Activated CD8-positive, alpha-beta memory T cell treated with anti-CD3 and anti-CD28 coated beads, Interleukin-2, amount 50 U/mL, for 1 hour (primary cell): ENCODE data around the gene VEGFB.
"Not testable (repeated sequence)": the region's sequence is repeated elsewhere in the genome, so short reads cannot be mapped to it uniquely, and the experiment has no call there.

Source experiments
- DNase-seq: peaks from one replicate; pipeline ENCODE4 v3.0.0-alpha.2; 2020; ENCODE audit errors: extremely low read depth

The VEGFB gene

DNA sequence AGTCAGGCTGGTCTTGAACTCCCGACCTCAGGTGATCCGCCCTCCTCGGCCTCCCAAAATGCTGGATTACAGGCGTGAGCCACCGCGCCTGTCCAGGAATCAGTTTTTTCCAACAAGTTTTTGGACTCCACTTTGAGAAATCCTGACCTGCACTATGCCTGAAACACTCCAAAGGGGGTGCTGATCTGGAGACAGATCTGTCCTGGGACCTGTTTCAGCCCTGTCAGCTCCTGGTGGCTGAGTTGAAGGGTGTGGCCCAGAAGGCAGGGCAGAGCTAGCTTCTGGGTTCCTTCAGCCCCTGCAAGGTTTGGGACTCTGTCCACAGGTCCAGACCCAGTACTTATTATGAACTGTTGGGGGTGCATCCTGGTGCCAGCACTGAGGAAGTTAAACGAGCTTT lies 2.8 kb upstream of the VEGFB start:
- no peak for DNase-seq

DNA sequence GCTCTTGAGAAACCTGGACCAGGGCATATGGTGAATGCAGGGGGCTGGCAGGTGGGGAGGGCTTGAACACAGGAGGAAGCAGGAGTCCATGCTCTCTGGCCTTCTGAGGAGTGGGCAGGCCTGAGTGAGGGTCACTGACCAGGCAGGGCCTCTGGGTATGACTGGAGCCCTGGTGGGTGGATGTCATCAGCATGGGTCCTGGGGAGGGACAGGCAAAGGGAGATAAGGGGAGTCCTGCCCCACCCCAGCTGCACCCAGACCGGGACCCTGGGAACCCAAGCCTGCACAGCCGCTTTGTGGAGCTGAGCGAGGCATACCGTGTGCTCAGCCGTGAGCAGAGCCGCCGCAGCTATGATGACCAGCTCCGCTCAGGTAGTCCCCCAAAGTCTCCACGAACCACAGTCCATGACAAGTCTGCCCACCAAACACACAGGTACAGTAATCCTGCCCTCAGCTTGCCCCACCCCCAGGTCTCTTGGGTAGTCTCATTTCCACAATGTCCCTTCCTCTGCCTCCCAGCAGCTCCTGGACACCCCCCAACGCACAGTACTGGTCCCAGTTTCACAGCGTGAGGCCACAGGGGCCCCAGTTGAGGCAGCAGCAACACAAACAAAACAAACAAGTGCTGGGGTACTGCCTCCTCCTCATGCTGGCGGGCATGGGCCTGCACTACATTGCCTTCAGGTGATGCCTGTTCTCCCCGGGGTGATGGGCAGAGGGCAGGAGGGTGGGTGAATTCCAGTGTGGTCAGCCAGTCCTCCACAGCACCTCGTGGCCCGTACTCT lies 2.0 kb upstream of the VEGFB start:
- no peak for DNase-seq

DNA sequence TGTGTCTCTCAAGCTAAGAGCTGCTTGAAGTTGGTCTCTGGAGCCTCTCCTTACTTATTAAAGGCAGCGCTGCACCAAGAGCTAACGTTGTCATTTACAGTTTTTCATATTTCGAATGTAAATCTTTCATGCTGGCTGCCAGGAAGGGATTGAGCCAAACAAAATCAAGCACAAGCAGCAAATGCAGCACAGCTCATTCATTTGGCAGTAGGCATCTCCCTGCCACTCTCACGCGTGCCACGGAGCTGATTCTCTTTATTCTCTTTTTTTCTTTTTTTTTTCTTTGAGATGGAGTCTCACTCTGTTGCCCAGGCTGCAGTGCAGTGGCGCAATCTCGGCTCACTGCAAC lies 1.4 kb upstream of the VEGFB start:
- no peak for DNase-seq

DNA sequence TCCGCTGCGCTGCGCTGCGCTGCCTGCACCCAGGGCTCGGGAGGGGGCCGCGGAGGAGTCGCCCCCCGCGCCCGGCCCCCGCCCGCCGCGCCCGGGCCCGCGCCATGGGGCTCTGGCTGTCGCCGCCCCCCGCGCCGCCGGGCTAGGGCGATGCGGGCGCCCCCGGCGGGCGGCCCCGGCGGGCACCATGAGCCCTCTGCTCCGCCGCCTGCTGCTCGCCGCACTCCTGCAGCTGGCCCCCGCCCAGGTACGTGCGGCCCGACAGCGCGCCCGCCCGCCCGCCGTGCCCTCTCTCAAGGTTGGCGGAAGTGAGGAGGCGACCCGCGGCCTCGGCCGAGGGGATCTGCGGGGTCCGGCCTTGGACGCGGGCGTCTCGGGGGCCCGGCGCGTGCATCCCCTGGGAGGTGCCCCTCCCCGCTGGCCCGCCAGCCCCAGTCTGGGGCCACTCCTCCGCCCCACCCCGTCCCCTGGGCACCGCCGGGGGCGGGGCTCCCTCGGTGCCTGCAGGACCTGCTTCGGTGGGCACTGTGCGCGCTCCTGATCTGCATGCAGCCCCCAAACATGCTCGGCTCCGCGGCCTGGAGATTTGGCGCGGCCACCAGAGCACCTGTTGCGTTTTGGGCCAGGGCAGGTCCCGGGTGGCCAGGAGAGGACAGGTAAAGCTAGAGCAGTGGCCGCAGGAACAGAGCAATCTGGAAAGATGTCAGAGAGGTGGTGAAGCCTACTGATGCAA lies 429 bp downstream of the VEGFB start:
- no peak for DNase-seq

DNA sequence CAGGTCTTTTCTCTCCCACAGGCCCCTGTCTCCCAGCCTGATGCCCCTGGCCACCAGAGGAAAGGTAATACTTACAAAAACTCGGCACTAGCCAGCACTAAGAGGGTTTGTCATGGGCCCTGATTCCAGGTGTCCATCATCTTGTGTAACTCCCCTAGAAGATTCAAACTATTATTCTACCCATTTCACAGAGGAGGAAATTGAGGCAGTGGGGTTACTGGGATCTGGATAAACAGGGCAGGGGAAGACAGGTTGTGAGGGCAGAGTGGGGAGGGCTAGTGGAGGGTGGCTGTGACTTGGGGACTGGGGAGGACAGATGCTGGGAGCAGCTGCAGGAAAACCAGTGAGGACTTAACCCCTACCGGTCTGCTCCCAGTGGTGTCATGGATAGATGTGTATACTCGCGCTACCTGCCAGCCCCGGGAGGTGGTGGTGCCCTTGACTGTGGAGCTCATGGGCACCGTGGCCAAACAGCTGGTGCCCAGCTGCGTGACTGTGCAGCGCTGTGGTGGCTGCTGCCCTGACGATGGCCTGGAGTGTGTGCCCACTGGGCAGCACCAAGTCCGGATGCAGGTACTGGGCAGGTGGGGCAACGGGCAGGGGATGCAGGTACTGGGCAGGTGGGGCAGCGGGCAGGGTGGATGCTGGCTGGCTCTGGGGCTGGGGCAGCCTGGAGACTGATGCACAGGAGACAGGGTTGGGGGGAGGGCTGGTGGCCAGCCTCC lies 1.2 kb downstream of the VEGFB start:
- DNase-seq, result no peak

DNA sequence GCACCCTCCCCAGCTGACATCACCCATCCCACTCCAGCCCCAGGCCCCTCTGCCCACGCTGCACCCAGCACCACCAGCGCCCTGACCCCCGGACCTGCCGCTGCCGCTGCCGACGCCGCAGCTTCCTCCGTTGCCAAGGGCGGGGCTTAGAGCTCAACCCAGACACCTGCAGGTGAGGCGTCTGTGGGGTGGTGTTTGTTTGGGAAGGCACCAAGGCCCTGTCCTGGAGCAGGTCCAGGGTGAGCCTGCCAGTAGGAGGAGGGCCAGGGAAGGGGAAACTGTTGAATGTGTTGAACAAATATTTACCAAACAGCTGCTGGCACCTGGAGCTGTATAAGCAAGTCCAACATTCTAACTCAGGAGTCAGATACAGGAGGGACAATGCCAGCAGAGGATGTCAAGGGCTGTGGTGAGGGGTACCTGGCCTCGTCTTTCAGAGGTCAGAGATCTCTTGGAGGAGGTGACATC lies 3.1 kb downstream of the VEGFB start:
- DNase-seq, result no peak

DNA sequence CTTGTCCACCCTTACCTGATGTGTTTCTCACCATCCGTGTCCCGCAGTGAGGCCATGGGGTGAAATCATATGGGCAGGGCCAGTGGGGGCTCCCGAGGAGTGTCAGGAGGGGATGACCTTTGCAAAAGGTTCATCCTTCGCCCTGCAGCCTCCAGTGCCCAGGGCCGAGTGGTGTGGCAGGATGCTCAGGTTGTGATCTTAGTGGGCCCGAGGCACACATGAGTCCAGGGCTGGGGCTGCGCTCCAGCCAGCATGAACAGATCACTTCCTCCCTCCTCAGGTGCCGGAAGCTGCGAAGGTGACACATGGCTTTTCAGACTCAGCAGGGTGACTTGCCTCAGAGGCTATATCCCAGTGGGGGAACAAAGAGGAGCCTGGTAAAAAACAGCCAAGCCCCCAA lies 3.7 kb downstream of the VEGFB start:
- no peak for DNase-seq

DNA sequence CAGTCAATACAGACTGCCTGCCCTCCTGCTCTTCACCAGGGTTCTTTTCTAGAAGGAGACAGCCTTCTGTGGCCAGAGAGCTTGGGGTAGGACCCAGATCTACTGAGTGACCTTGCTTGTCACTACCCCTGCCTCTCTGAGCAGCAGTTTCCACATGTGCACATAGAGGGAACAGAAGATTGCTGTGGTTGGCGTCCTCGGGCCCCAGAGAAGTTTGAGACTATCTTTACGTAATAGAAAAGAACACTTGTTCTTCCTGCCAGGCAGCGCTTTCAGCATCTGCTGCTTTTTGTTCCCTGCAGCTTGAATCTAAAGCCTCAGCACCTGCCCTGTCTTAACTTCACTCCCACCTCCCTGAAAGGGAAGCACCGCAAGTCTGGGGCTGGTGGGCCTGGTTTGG lies 4.6 kb downstream of the VEGFB start:
- DNase-seq, result no peak

DNA sequence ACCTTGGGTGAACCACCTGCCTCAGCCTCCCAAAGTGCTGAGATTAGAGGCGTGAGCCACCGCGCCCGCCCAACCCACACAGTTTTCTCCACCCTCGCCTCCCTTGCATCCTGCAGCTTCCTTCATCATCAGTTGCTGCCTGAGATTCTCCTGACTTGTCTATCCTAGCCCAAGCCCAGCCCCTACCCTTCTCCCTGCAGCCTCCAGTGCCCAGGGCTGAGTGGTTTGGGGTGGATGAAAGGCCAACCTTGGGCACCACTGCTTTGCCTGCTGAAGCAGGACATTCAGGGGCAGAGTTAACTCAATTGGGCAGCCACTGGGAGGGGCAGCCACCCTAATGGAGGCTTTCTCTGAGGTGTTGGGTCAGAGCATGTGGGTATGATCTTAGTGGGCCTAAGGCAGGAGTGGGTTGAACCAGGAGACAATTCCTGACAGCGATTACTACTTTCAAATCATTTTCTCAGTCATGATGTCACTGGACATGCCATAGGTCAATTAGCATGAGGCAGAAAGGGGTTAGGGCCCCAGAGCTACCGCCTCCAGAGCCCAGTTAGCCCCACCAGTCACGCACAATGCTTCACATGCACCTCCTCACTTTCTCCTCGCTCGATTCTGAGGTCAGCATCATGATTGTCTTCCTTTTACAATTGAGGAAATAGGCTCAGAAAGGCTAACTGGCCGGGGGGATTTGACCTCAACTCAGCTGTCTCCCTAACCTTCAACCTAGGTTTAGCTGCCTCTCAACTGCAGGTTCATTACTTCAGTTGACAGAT lies 5.5 kb downstream of the VEGFB start:
- DNase-seq, result no peak

DNA sequence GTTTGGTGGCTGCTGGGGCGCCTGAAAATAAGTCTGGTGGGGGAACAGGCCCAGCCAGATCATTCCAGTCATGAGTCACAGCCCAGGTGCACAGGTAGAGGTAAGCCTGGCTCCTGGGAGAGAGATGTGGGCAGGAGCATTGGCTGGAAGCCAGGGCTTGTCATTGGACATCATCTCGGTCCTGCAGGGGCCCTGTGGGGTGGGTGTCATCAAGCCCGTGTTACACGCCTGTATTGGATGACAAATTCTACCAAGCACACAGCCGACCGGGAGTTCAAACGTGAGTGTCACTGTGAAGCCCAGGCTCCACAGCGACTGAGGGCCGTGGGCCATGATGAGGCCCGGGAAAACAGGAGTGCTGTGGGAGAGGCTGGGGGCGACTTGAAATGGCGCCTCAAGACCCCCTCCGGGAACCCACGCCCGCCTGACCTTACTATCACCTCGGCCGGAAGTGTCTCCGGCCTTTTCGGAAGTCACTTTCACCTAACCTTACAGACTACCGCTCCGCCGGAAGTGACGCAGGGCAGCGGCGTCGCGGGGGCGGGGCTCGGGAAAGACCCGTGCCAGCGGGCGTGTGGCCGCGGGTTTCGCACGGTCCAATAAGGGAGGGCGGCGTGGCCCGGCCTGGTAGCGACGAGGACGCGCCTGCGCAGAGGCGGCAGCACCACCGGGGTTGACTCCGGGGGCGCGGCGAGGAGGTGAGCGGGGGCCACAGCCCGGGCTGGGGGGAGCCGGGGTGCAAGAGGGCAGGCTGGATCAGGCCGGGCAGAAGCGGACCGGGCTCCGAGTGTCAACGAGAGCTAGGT lies 6.3 kb downstream of the VEGFB start, which contains the start of gene FKBP2:
Gene FKBP2, plus strand, starts transcription at position 661 of the 806 bp plus-strand sequence. CDS start 1,293 bp downstream, outside the sequence.
- DNase-seq, result peak; percentile 91

DNA sequence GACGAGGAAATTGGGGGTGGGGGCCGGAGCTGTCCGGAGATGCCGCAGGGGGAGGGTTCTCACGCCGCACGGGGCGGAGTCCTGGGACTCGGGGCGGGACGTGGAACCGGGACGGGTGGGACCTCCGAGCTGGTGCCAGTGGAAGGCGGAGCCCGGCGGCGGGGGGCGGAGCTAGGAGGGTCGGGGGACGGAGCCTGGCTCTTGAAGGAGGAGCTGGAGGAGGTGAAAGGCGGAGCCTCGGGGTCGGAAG lies 6.8 kb downstream of the VEGFB start:
- DNase-seq, result peak; percentile 97

DNA sequence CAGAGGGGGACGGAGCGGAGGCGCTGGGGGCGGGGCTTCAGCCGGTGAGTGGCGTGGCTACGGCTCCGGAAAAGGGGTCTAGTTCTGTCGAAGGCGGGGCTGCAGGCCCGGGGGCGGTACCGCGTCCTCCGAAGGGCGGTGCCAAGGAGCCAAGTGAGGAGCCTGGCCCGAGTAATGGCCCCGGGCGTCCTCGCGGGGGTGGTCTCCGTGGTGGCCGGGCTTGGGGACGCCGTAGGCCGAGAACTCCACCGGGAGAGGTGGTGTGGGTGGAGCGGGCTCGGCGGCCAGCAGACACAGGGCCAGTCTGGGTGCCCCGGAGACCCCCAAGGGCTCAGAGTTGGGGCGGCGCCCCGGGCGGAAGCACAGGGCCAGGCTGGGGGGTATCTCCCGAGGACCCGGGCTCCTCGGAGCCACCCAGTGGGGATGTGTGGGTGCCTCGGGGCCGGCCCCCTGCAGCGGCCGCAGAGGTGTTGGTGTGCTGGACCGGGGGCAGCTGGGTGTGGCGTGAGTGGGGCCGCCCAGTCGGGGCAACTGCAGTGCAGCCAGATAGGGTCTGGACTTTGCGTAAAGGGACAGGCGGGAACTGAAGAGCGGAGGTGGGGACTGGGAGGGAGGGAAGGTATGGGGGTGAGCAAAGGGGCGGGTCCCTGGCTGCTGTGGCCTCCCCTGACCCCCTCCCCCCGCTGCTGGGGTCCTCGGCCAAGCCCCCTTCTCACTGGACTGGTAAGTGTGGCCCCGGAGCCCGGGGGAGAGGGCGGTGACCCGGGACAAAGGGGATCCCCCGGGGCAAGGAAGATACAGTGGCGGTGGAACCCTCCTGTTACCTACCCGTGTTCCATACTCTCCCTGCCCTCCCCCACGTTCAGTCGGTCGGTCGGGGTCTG lies 7.3 kb downstream of the VEGFB start:
- DNase-seq, result no peak

DNA sequence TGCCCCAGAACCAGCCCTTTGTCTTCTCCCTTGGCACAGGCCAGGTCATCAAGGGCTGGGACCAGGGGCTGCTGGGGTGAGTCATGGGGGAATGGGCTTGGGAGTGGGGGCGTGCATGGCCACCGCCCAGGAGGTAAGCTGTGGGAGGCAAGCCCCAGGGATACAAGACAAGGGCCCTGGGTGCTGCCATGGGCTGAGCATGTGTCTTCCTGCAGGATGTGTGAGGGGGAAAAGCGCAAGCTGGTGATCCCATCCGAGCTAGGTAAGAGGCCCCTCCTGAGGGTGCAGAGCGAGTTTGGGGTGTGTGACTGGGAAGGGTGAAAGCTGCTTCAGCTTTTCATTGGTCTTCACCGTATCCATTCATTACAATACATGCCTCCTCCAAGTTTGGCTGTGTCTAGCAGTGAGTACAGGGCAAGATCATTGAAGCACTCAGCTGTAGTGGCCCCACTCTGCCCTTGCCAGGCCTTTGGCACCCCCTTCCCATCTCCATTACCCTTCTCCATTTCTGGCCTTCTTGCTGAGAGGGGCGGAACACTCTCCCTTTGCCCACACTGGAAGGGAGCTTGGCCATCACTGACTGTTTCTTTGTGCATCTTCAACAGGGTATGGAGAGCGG lies 9.0 kb downstream of the VEGFB start:
- DNase-seq, result no peak

DNA sequence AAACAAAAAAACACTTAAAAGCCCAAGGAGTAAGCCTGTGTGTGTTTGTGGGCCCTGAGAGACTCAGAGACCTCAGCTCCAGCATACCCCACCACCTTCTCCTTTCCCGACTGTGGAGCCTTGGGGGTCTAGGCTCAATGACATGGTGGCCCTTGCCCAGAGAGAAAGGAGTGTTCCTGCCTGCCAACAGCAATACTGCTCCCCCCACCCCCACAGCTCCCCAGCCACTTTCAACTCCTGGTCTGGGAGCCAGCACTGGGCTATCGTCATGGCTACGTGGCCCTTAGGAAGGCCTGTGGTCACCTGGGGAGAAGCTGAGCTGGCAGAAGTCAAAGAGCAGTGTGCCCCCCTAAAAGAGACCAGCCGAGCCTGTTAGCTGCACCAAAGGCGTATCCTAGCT lies 9.7 kb downstream of the VEGFB start:
- no peak for DNase-seq

DNA sequence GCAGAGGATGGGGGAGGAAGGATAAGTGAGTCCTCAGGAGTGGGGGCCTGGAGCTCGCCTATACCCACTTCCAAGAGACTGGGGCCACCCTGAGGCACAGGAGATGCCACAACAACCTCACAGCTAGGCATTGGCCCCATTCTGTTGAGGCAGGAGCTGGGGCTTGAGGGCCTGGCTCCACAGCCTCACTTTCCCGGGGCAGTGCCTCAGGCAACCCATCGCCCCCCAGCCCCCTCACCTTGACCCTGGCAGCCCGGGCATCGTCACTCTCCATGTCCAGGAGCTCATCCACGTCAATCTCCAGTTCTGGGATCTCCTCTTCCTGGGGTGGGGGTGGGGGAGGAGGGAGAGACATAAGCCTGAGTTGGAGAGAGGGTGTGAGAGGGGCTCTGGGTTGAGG lies 10.6 kb downstream of the VEGFB start:
- DNase-seq, result no peak

DNA sequence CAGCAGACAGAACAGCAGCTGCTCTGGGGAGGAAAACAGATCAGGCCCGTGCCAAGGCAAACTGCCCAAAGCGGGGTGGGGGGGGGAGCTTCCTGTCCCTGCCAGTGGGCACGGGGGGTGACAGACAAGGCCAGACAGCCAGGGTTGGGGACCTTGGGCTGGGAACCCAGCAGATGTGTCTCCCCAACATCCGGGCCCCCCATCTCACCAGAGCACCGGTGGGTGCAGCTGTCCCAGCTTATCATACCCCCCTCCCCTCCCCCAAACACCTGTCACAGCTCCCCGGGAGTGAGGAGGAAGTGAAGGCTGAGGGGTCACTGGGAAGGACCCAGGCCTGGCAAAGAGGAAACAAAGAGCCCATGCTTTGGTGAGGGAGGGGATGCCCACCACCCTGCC lies 11.0 kb downstream of the VEGFB start:
- no peak for DNase-seq

DNA sequence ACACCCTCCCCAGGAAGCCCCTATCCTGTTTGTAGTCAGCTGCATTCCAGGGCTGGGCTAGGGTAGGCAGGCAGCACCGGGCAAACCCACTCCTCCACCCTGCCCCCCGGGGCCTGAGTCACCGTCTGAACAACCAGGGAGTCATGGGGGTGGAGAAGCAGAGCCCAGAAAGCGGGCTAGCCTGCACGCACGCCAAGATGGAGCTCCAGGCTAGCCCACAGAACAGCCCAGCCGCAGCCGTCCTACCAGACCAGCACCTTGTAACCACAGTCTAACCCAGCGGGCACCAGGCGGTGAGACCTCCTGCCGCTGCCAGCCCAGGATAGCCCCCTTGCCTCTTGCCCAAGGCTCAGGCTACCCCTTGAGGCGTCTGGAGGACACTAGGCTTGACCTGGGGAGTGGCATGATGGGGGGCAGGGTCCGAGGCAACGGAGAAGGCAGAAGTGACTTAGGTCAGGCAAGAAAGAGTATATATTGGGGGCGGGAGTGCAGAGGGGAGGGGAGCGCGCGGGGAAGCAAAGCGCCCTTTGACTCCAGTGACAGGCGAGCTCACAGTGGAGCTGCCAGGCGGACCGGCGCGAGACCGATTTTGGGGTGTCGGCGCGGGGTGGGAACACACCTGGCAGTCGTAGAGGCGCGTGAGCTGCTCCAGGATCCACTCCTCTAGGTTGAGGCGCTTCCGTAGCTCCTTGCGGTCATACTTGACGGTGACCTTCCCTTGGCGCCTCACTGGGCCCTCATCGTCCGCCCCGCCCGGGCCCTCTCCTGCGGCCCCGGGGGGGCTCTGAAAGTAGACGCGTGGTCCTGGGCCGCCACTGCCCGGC lies 11.6 kb downstream of the VEGFB start:
- no peak for DNase-seq

DNA sequence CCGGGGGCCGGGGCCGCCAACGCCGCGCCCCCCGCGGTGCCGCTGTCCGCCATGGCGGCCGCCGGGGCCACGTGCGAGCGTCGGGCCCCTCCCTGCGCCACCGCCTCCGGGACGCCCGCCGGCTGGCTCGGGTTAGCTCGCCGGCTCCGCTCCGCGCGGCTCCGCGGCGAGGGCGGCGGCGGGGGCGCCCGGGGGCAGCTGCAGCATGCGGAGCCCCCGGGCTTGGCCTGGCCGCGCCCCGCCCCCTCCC lies 12.2 kb downstream of the VEGFB start:
- not testable (repeated sequence) for DNase-seq
